HepG2 (cell line): ENCODE data around the gene CAPN15. TPM values are rescaled to one million over a fixed set of nuclear protein-coding genes. Genes with fewer than 3 reads are reported as not detected.

Experiments
- BCL6 ChIP-seq: IDR thresholded peaks from 2 replicates; pipeline ENCODE4 v1.6.1; 2016; ENCODE audit warnings: missing genetic modification reagents, missing compliant biosample characterization
- ELF1 ChIP-seq: sonication (generic); formaldehyde crosslinking; IDR thresholded peaks from 2 replicates; pipeline ENCODE4 v1.4.0; 2020; ENCODE audit warnings: missing genetic modification reagents
- HIVEP1 ChIP-seq: sonication (generic); formaldehyde crosslinking; IDR thresholded peaks from 2 replicates; pipeline ENCODE4 v1.4.0; 2020; ENCODE audit warnings: mild to moderate bottlenecking, missing genetic modification reagents
- HOXA3 ChIP-seq: sonication (generic); formaldehyde crosslinking; IDR thresholded peaks from 2 replicates; pipeline ENCODE4 v1.5.0; 2020; ENCODE audit warnings: missing genetic modification reagents
- ISL2 ChIP-seq: sonication (generic); formaldehyde crosslinking; IDR thresholded peaks from 2 replicates; pipeline ENCODE4 v1.5.0; 2020; ENCODE audit warnings: missing genetic modification reagents
- JDP2 ChIP-seq: sonication (generic); formaldehyde crosslinking; IDR thresholded peaks from 2 replicates; pipeline ENCODE4 v1.8.1; 2022; ENCODE audit warnings: missing genetic modification reagents, borderline replicate concordance
- KLF13 ChIP-seq: sonication (generic); formaldehyde crosslinking; IDR thresholded peaks from 2 replicates; pipeline ENCODE4 v1.4.0; 2020; ENCODE audit warnings: mild to moderate bottlenecking, missing genetic modification reagents
- KMT2B ChIP-seq: IDR thresholded peaks from 2 replicates; pipeline ENCODE4 v1.6.1; 2016; ENCODE audit warnings: missing genetic modification reagents, missing compliant biosample characterization
- MIER3 ChIP-seq: IDR thresholded peaks from 2 replicates; pipeline ENCODE4 v1.6.1; 2016; ENCODE audit warnings: missing compliant biosample characterization, borderline replicate concordance
- NCOA2 ChIP-seq: sonication (generic); formaldehyde crosslinking; IDR thresholded peaks from 2 replicates; pipeline ENCODE4 v1.8.0; 2022; ENCODE audit warnings: inconsistent platforms
- PHF5A ChIP-seq: IDR thresholded peaks from one replicate; pipeline ENCODE4 v1.6.1; 2018; ENCODE audit warnings: low read depth, missing genetic modification reagents; ENCODE audit not compliant: unreplicated experiment
- SRY ChIP-seq: sonication (generic); formaldehyde crosslinking; IDR thresholded peaks from 2 replicates; pipeline ENCODE4 v1.8.0; 2022; ENCODE audit warnings: mild to moderate bottlenecking, missing genetic modification reagents
- YEATS4 ChIP-seq: sonication (generic); formaldehyde crosslinking; IDR thresholded peaks from 2 replicates; pipeline ENCODE4 v1.4.0; 2020; ENCODE audit warnings: missing genetic modification reagents, borderline replicate concordance
- ZBTB3 ChIP-seq: sonication (generic); formaldehyde crosslinking; IDR thresholded peaks from 2 replicates; pipeline ENCODE4 v1.4.0; 2020; ENCODE audit warnings: low read depth, mild to moderate bottlenecking, moderate library complexity, missing genetic modification reagents, borderline replicate concordance
- ZBTB7B ChIP-seq: sonication (generic); formaldehyde crosslinking; IDR thresholded peaks from 2 replicates; pipeline ENCODE4 v1.4.0; 2020; ENCODE audit warnings: missing genetic modification reagents
- ZEB1 ChIP-seq: IDR thresholded peaks from 2 replicates; pipeline ENCODE4 v1.6.1; 2012; ENCODE audit warnings: mild to moderate bottlenecking, low read depth, inconsistent platforms; ENCODE audit not compliant: insufficient replicate concordance
- ZNF101 ChIP-seq: sonication (generic); formaldehyde crosslinking; IDR thresholded peaks from 2 replicates; pipeline ENCODE4 v1.4.0; 2020; ENCODE audit warnings: mild to moderate bottlenecking, low read depth, missing genetic modification reagents, borderline replicate concordance
- ZNF143 ChIP-seq: sonication (generic); formaldehyde crosslinking; IDR thresholded peaks from 2 replicates; pipeline ENCODE4 v1.4.0; 2020; ENCODE audit warnings: missing genetic modification reagents
- ZNF484 ChIP-seq: sonication (generic); formaldehyde crosslinking; IDR thresholded peaks from 2 replicates; pipeline ENCODE4 v1.5.1; 2020; ENCODE audit warnings: mild to moderate bottlenecking, low read depth, missing genetic modification reagents, borderline replicate concordance
- ZNF549 ChIP-seq: sonication (generic); formaldehyde crosslinking; IDR thresholded peaks from 2 replicates; pipeline ENCODE4 v1.5.0; 2020; ENCODE audit warnings: missing genetic modification reagents
- ZNF790 ChIP-seq: sonication (generic); formaldehyde crosslinking; IDR thresholded peaks from 2 replicates; pipeline ENCODE4 v1.8.0; 2022; ENCODE audit warnings: missing genetic modification reagents, mild to moderate bottlenecking, borderline replicate concordance
- polyA plus RNA-seq, 8 experiments: library from polyadenylated mRNA; depleted of rRNA in 3 of 8; stranded (reverse) in 7 of 8; unstranded in 1 of 8; fragments of >200 nt; fragmentation: Illumina TruSeq in 4 of 8; extraction: Trizol in 4 of 8; gene quantifications; 2 replicates each; pipeline versions ENCODE4 v1.2.1 to v1.2.3, GENCODE V29; 2011 to 2016; ENCODE audit warnings: low read depth in 4 of 8, missing spikeins in 1 of 8, mixed read lengths in 1 of 8; ENCODE audit not compliant: insufficient read depth in 1 of 8
- total RNA-seq, 5 experiments: library from RNA; depleted of rRNA; stranded (reverse); fragments of >200 nt; fragmentation: Illumina TruSeq; extraction: Trizol; gene quantifications; 2 replicates each; pipeline ENCODE4 v1.2.3, GENCODE V29; 2016; ENCODE audit warnings: low read depth in 1 of 5
- TF ChIP-seq, protein P1 (sequence below): sonication (generic); formaldehyde crosslinking; IDR thresholded peaks from 2 replicates; pipeline ENCODE4 v1.4.0; 2020; ENCODE audit warnings: missing genetic modification reagents
- TF ChIP-seq, protein P2 (sequence below): sonication (generic); formaldehyde crosslinking; IDR thresholded peaks from 2 replicates; pipeline ENCODE4 v1.4.0; 2020; ENCODE audit warnings: missing genetic modification reagents
- TF ChIP-seq, protein P3 (sequence below): IDR thresholded peaks from 2 replicates; pipeline ENCODE4 v1.6.1; 2016
- TF ChIP-seq, protein P4 (sequence below): sonication (generic); formaldehyde crosslinking; IDR thresholded peaks from 2 replicates; pipeline ENCODE4 v1.5.0; 2020; ENCODE audit warnings: mild to moderate bottlenecking, missing genetic modification reagents

The CAPN15 gene
- total and polyA plus RNA-seq, 2 of the 13 experiments (the other 11 are each of a cell fraction or from before 2014, with no cell fraction given) = 14.9 to 24.5 TPM

DNA sequence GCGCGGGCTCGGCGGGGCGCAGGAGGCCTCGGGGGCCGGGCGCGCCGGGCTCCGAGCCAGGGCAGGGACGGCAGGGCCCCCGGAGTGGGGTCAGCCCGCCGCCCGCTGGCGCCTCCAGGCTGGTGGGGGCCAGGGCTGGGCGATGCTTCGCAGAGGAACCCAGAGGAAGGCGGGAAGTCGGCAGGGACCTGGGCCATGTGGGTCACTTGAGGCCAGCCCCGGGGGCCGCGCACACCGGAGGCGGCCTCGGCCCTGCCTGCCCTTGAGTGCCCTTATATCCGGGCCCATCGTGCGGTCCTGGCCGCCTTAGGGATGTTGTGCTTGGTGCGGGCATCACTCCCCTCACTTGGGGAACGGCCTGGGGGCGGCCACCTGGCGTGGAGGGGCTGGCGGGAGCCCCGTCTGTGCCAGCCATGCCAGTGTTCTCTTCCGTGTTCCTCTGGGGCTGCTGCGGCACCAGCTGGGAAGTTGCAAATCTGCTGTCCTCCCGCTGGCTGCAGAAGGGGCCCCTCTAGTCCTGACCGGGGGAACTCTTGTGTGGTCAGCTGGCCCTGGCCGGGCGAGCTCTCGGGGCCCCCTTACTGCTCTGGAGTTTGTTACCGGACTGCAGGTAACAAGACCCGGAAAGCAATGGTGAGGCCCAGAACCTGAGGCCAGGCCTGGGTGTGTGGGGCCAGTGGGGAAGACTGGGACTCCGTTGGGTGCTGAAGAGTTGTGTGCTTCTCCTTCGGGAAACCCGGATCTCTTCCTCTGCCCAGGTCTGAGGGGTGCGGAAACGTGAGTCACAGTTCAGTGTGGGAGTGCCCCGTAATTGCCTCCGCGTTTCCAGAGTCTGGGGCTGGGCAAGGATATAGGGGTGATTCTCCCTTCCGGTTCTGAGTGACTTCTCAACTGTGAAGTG is 849 bp downstream of the CAPN15 start (continued):
- TF ChIP-seq, protein P1, sequence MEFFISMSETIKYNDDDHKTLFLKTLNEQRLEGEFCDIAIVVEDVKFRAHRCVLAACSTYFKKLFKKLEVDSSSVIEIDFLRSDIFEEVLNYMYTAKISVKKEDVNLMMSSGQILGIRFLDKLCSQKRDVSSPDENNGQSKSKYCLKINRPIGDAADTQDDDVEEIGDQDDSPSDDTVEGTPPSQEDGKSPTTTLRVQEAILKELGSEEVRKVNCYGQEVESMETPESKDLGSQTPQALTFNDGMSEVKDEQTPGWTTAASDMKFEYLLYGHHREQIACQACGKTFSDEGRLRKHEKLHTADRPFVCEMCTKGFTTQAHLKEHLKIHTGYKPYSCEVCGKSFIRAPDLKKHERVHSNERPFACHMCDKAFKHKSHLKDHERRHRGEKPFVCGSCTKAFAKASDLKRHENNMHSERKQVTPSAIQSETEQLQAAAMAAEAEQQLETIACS (CRISPR knock-in tag) = 0 out of 2 replicates have a peak, but pooled peaks have one; percentile 17
- TF ChIP-seq ELF1 (CRISPR knock-in tag) (no peak), HIVEP1 (CRISPR knock-in tag) (peak; percentile 48; the same call in 1 of the 2 replicates), PHF5A (CRISPR knock-in tag) (no peak), MIER3 (no peak), ZNF143 (CRISPR knock-in tag) (no peak; the same call in none of the 2 replicates), ZBTB3 (no peak), JDP2 (CRISPR knock-in tag) (no peak), ZEB1 (no peak), KMT2B (CRISPR knock-in tag) (peak; percentile 42; the same call in 1 of the 2 replicates), YEATS4 (CRISPR knock-in tag) (no peak), ZBTB7B (CRISPR knock-in tag) (0 out of 2 replicates have a peak, but pooled peaks have one; percentile 36), ZNF790 (CRISPR knock-in tag) (no peak), ZNF101 (CRISPR knock-in tag) (no peak), BCL6 (CRISPR knock-in tag) (no peak), SRY (CRISPR knock-in tag) (no peak), ZNF484 (no peak), HOXA3 (CRISPR knock-in tag) (0 out of 2 replicates have a peak, but pooled peaks have one; percentile 13), ISL2 (CRISPR knock-in tag) (0 out of 2 replicates have a peak, but pooled peaks have one; percentile 17), NCOA2 (CRISPR knock-in tag) (0 out of 2 replicates have a peak, but pooled peaks have one; percentile 10), KLF13 (CRISPR knock-in tag) (no peak), ZNF549 (CRISPR knock-in tag) (no peak)
- TF ChIP-seq, protein P2, sequence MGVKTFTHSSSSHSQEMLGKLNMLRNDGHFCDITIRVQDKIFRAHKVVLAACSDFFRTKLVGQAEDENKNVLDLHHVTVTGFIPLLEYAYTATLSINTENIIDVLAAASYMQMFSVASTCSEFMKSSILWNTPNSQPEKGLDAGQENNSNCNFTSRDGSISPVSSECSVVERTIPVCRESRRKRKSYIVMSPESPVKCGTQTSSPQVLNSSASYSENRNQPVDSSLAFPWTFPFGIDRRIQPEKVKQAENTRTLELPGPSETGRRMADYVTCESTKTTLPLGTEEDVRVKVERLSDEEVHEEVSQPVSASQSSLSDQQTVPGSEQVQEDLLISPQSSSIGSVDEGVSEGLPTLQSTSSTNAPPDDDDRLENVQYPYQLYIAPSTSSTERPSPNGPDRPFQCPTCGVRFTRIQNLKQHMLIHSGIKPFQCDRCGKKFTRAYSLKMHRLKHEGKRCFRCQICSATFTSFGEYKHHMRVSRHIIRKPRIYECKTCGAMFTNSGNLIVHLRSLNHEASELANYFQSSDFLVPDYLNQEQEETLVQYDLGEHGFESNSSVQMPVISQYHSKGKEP (CRISPR knock-in tag) = no peak
- TF ChIP-seq, protein P3, sequence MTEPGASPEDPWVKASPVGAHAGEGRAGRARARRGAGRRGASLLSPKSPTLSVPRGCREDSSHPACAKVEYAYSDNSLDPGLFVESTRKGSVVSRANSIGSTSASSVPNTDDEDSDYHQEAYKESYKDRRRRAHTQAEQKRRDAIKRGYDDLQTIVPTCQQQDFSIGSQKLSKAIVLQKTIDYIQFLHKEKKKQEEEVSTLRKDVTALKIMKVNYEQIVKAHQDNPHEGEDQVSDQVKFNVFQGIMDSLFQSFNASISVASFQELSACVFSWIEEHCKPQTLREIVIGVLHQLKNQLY (CRISPR knock-in tag) = no peak
- TF ChIP-seq, protein P4, sequence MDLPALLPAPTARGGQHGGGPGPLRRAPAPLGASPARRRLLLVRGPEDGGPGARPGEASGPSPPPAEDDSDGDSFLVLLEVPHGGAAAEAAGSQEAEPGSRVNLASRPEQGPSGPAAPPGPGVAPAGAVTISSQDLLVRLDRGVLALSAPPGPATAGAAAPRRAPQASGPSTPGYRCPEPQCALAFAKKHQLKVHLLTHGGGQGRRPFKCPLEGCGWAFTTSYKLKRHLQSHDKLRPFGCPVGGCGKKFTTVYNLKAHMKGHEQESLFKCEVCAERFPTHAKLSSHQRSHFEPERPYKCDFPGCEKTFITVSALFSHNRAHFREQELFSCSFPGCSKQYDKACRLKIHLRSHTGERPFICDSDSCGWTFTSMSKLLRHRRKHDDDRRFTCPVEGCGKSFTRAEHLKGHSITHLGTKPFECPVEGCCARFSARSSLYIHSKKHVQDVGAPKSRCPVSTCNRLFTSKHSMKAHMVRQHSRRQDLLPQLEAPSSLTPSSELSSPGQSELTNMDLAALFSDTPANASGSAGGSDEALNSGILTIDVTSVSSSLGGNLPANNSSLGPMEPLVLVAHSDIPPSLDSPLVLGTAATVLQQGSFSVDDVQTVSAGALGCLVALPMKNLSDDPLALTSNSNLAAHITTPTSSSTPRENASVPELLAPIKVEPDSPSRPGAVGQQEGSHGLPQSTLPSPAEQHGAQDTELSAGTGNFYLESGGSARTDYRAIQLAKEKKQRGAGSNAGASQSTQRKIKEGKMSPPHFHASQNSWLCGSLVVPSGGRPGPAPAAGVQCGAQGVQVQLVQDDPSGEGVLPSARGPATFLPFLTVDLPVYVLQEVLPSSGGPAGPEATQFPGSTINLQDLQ (CRISPR knock-in tag) = 0 out of 2 replicates have a peak, but pooled peaks have one; percentile 32
